AG10803 (cell line): ENCODE data around the gene EVI5.

Experiments
- DNase-seq: peaks from one replicate; pipeline ENCODE4 v3.0.0; 2010; ENCODE audit warnings: low read depth
- H3K4me3 ChIP-seq: 2 replicates; pipeline ENCODE4 v1.5.1; 2011; ENCODE audit warnings: mild to moderate bottlenecking, low read length, control low read depth
- CTCF ChIP-seq: conservative IDR thresholded peaks from 2 replicates; pipeline ENCODE4 v1.5.1; 2011; ENCODE audit warnings: mild to moderate bottlenecking, low read length, control low read depth, inconsistent platforms

EVI5 gene

GRCh38 chr1:92695104-92695503 lies 89.8 kb downstream of the EVI5 start:
- TF ChIP-seq CTCF = no peak
- DNase-seq = no peak
- no peak overlapping the region for H3K4me3 ChIP-seq

- no peak overlapping the region for H3K4me3 ChIP-seq
- TF ChIP-seq CTCF = no peak
- no peak for DNase-seq
Observed at GRCh38 chr1:92691925-92692324, 93.0 kb downstream of the EVI5 start.

- no peak overlapping the region for H3K4me3 ChIP-seq
- no peak for TF ChIP-seq CTCF
- DNase-seq = no peak
Observed at GRCh38 chr1:92690212-92690906, 94.5 kb downstream of the EVI5 start.

GRCh38 chr1:92679980-92680379 lies 104.9 kb downstream of the EVI5 start:
- DNase-seq = no peak
- H3K4me3 ChIP-seq = no peak overlapping the region
- TF ChIP-seq CTCF = no peak

GRCh38 chr1:92663775-92664174 lies 121.1 kb downstream of the EVI5 start:
- no peak overlapping the region for H3K4me3 ChIP-seq
- no peak for DNase-seq
- no peak for TF ChIP-seq CTCF

- no peak for TF ChIP-seq CTCF
- no peak overlapping the region for H3K4me3 ChIP-seq
- DNase-seq = no peak
Observed at GRCh38 chr1:92662048-92662447, 122.9 kb downstream of the EVI5 start.

GRCh38 chr1:92657701-92658100 lies 127.2 kb downstream of the EVI5 start:
- no peak for TF ChIP-seq CTCF
- DNase-seq = no peak
- H3K4me3 ChIP-seq = no peak overlapping the region
